ENCODE results near the gene ZBTB7C.

The ZBTB7C gene

DNA sequence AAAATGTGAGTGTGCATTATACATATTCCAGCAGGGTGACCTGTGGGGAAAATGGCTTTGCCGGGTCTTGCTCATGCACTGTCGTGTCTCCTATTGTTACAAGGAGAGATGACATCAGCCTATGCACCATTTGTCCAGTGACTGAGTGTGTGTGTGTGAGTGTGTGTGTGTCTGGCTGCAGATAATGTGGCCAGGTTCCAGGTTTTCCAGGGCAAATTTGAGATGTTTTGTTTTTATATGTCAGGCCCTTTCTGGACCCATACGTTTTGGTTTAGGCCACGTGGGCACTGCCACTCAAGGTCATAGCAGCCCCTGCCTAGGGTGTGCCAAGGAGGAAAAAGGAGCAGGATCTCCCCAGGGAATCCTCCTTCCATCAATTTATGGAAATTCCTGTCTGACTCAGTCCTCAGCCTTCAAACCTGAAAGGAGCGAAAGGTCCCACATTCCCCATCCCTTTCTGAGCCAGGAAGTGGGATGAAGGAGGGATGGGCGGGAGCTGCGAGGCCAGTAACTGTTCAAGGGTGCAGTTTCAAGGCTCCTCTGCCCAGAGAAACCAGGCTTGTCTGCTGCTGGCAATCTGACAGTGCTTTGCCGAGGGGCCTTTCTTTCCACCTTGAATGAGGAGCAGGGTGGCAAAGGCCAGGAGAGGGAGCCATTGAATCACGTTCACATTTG, 385.7 kb downstream of the ZBTB7C start:
- peak; percentile 44 for DNase-seq (ENCODE audit: low spot score)
- in situ Hi-C loops (cut with MboI; ENCODE audit: low sequenced_read_pairs, unreplicated experiment): no loop called here
- TF ChIP-seq, protein P1, sequence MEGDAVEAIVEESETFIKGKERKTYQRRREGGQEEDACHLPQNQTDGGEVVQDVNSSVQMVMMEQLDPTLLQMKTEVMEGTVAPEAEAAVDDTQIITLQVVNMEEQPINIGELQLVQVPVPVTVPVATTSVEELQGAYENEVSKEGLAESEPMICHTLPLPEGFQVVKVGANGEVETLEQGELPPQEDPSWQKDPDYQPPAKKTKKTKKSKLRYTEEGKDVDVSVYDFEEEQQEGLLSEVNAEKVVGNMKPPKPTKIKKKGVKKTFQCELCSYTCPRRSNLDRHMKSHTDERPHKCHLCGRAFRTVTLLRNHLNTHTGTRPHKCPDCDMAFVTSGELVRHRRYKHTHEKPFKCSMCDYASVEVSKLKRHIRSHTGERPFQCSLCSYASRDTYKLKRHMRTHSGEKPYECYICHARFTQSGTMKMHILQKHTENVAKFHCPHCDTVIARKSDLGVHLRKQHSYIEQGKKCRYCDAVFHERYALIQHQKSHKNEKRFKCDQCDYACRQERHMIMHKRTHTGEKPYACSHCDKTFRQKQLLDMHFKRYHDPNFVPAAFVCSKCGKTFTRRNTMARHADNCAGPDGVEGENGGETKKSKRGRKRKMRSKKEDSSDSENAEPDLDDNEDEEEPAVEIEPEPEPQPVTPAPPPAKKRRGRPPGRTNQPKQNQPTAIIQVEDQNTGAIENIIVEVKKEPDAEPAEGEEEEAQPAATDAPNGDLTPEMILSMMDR (IDR thresholded peaks at IDR 0.05; ENCODE audit: borderline replicate concordance, control extremely low read depth, extremely low read depth, insufficient read depth, missing control alignments): no peak

DNA sequence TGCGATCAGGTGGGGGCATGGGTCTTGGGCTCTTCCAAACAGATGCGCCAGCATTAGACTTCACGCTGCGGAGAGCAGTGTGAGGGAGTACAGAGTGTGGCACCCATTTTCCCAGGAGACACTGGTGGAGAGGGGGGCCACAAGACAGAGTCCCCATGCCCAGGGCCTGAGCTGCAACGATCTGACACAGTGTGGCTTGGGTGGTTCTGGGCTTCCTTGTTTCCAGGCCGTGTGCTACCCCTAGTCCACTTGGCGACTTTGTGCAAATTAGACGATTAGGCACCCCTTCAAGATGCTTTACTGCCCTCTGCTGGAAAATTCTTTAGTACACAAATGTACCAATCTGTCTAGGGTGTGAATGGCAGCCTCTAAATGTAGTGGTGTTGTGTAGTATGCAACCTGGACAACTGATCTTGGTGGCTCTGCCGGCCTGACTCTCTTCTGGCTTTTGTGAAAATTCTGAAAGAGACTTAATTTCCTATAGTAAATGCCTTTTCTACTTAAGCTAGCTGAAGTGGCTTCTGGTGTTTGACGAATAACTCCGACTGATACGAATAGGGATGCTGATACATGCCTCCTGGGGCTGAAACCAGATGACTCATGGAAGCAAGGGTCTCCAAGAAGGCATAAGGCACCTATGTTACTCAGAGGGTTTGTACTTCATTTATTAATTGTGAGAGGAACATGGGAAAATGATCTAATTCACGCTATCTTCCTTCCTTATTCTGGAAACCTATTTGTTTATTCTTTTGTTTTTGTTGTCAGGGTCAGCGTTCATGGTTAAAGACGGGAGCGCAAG, 386.5 kb downstream of the ZBTB7C start:
- TF ChIP-seq, protein P1 (IDR thresholded peaks at IDR 0.05; ENCODE audit: borderline replicate concordance, control extremely low read depth, extremely low read depth, insufficient read depth, missing control alignments): peak; percentile 50
- in situ Hi-C loops (cut with MboI; ENCODE audit: low sequenced_read_pairs, unreplicated experiment): no loop called here
- peak; percentile 71 for DNase-seq (ENCODE audit: low spot score)

DNA sequence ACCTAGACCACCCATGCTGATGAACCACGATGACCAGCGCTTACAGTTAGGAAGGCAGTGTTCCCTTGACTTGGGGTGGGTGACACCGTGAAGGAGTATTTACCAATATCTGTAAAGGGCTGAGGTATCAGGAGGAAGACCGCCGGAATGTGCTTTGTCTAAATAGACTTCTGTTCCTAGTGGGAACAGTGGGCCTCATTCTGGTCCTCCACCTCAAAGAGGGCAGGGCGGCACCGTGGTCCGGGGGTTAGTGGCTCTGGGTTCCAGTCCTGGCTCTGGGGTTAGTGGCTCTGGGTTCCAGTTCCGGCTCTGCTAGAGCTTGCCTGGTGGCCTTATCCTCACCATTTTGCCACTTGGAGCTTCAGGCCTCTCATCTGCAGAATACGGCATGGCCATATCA, 387.2 kb downstream of the ZBTB7C start:
- TF ChIP-seq, protein P1 (IDR thresholded peaks at IDR 0.05; ENCODE audit: borderline replicate concordance, control extremely low read depth, extremely low read depth, insufficient read depth, missing control alignments): no peak
- DNase-seq (ENCODE audit: low spot score): no peak
- in situ Hi-C loops (cut with MboI; ENCODE audit: low sequenced_read_pairs, unreplicated experiment): no loop called here

DNA sequence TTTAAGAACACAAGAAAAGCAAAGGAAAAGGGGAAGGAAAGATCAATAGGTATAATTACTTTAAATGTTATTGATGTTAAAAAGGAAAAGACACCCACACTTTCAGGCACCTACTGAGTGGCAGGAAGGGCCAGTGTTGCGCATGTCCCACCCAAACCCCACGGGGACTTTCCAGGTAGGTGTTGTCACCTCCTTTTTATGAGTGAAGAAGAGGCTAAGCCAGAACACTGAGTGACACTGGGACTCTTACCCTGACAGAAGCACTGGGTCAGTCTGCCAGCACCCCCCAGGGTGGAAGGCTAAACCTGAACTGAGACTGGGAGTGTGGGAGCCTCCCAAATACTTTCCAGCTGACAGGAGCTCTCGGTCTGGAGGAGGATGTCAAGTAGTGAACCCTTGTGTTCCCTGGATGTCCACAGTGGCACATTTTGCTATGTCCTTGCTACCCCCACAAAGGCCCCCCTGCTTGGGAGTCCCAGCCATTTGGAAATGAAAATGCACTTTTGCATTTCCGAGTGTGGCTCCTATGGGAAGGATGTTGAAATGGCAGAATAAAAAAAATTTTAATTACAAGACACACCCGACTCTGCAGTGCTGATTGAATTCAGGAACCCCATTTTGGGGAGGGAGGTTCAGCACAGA, 387.8 kb downstream of the ZBTB7C start:
- in situ Hi-C loops (cut with MboI; ENCODE audit: low sequenced_read_pairs, unreplicated experiment): no loop called here
- TF ChIP-seq, protein P1 (IDR thresholded peaks at IDR 0.05; ENCODE audit: borderline replicate concordance, control extremely low read depth, extremely low read depth, insufficient read depth, missing control alignments): no peak
- no peak for DNase-seq (ENCODE audit: low spot score)

DNA sequence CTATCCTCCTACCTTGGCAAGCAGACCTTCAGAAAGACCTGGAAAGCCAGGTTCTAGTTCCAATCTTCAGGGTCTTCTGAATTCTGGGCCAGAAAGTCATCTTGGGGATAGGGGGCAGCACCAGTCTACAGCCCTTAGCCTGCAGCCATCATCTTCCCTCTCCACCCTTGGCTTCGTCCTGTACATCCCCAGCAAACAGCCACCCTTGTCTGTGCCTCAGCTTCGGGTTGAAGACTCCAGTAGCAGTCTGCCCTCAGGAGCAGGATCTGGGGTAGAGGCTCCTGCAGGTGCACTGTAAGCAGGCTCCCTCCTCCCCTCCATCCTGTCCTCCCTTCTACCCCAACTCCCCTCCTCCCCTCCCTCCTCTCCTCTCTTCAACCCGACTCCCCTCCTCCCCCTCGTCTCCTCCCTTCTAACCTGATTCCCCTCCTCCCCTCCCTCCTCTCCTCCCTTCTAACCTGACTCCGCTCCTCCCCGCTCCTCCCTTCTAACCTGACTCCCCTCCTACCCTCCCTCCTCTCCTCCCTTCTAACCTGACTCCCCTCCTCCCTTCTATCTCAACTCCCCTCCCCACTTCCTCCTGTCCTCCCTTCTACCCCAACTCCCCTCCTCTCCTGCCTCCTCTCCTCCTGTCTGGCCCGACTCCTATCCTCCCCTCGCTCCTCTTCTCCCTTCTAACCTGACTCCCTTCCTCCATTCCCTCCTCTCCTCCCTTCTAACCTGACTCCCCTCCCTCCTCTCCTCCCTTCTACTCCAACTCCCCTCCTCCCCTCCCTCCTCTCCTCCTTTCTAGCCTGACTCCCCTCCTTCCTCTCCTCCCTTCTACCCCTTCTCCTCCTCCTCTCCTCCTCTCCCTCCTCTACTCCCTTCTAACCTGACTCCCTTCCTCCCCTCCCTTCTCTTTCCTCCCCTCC, 388.6 kb downstream of the ZBTB7C start:
- DNase-seq (ENCODE audit: low spot score): no peak
- in situ Hi-C loops (cut with MboI; ENCODE audit: low sequenced_read_pairs, unreplicated experiment): no loop called here
- TF ChIP-seq, protein P1 (IDR thresholded peaks at IDR 0.05; ENCODE audit: borderline replicate concordance, control extremely low read depth, extremely low read depth, insufficient read depth, missing control alignments): no peak
